ENCODE measurements around the gene GPR143. TPM values are rescaled to one million over a fixed set of nuclear protein-coding genes. Genes with fewer than 3 reads are reported as not detected.
A peak's percentile ranks its signal among the peaks of the same experiment; 100 is the strongest.

Gene GPR143
- polyA plus RNA-seq, 2 of the 4 experiments (the other 2 are of a cell fraction), result not detected

DNA sequence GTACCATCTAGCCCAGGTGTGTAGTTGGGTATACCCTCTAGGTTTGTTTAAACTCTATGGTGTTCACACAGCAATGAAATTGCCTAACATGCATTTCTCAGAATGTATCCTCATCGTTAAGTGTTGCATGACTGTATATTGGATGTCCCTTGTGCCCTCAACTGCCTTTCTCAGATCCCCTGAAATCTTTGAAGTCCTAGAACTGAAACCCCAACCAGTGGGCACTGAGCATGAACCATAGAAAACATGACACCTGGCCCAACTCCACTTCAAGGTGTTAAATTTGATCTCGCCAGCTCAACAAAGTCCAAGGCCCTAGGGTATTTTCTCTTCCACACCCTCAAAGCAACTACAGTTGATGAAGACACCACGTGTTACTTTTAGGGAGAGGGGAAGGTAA, 35.6 kb downstream of the GPR143 start:
- H3K4me1 ChIP-seq, result no peaks in the 10 kb centered on the region
- POLR2A ChIA-PET, result no interaction called here
- DNase-seq (ENCODE audit: low read depth in 1 of 2, low spot score in 1 of 2) (no peak), ATAC-seq (no peak), FAIRE-seq (no peak)
- CTCF ChIA-PET, result interaction anchor here (1.6 kb wide), 1 partner anchor 8 kb away, joined by 3 read pairs; no protein-coding TSS in a partner anchor
- WGBS (ENCODE audit: missing lambda C conversion rate), result 13% methylated on average over 1 of the region's 3 CpGs
- no peak for TF ChIP-seq HDAC2 (IDR thresholded peaks at IDR 0.05)
- TF ChIP-seq, protein P1, sequence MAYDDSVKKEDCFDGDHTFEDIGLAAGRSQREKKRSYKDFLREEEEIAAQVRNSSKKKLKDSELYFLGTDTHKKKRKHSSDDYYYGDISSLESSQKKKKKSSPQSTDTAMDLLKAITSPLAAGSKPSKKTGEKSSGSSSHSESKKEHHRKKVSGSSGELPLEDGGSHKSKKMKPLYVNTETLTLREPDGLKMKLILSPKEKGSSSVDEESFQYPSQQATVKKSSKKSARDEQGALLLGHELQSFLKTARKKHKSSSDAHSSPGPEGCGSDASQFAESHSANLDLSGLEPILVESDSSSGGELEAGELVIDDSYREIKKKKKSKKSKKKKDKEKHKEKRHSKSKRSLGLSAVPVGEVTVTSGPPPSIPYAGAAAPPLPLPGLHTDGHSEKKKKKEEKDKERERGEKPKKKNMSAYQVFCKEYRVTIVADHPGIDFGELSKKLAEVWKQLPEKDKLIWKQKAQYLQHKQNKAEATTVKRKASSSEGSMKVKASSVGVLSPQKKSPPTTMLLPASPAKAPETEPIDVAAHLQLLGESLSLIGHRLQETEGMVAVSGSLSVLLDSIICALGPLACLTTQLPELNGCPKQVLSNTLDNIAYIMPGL (CRISPR knock-in tag; IDR thresholded peaks at IDR 0.05; ENCODE audit: borderline replicate concordance), result no peak
- TF ChIP-seq NFE2L2 (conservative IDR thresholded peaks at IDR 0.05; ENCODE audit: low read length), result no peak
- TF ChIP-seq KDM5A (IDR thresholded peaks at IDR 0.05), result no peak
- no peak for TF ChIP-seq ZFP36 (IDR thresholded peaks at IDR 0.05; ENCODE audit: borderline replicate concordance, partially characterized antibody)
- H3K9me3 ChIP-seq, result peaks cover 18% of the 10 kb centered on the region
- H3K4me3 ChIP-seq, result no peak overlapping the region
- H3K27ac ChIP-seq, result no peak overlapping the region
- no peak overlapping the region for H3K4me2 ChIP-seq

DNA sequence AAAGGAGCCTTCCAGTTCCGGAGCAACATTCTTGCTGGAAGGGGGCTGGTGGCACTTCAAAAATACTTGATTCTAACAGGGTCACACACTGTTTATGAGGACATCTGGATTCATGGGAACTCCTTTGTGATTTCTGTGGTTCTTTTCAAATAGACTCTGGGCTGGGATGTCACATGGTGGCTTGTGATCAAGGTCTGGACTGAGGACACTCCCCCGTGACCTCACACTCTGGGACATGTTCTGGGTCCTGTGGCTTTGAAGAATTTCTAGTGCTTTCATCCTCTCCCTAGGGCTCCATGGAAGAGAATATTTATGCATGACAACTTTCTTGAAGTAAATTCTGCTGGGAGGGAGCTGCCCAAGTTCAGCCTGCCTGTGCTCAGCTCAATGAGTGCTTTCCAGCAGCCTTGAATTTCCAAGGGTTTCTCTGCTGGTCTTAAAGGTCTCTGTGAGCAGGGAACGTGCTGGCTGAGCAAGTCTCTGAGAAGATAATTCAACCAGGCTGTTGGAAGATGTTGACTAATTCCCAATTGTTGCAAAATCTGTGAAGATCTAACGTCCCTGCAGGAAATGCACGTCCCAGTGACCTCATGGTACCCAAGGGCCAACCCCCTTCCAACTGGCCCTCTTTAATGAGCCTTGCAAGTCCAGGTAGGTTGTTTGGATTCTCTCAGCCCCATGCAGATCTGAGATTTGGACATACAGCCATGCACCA, 36.3 kb downstream of the GPR143 start:
- no peak for DNase-seq (ENCODE audit: low read depth in 1 of 2, low spot score in 1 of 2)
- WGBS (ENCODE audit: missing lambda C conversion rate), result 9% methylated on average over 5 of the region's 5 CpGs
- POLR2A ChIA-PET, result no interaction called here
- CTCF ChIA-PET, result interaction anchor here (1.6 kb wide), 1 partner anchor 9 kb away, joined by 3 read pairs; no protein-coding TSS in a partner anchor
- Histone ChIP-seq H3K27ac (no peak overlapping the region), H3K9me3 (peaks cover 18% of the 10 kb centered on the region), H3K4me1 (no peaks in the 10 kb centered on the region), H3K4me3 (no peak overlapping the region), H3K4me2 (no peak overlapping the region)
- no peak for FAIRE-seq
- TF ChIP-seq MYC (IDR thresholded peaks at IDR 0.05; ENCODE audit: borderline replicate concordance, low read length) (no peak), CEBPB (IDR thresholded peaks at IDR 0.05) (no peak), NPAS2 (CRISPR knock-in tag; IDR thresholded peaks at IDR 0.05; ENCODE audit: borderline replicate concordance) (no peak), GATA3 (IDR thresholded peaks at IDR 0.05; ENCODE audit: borderline replicate concordance) (no peak), NR3C1 (IDR thresholded peaks at IDR 0.05) (no peak), POLR2A (IDR thresholded peaks at IDR 0.05; ENCODE audit: low read length) (no peak), HOXB5 (CRISPR knock-in tag; IDR thresholded peaks at IDR 0.05) (no peak), CBX8 (IDR thresholded peaks at IDR 0.05) (no peak), RFX5 (IDR thresholded peaks at IDR 0.05) (no peak), CBX2 (IDR thresholded peaks at IDR 0.05; ENCODE audit: borderline replicate concordance, low read depth) (no peak), PHF8 (IDR thresholded peaks at IDR 0.05; ENCODE audit: borderline replicate concordance, low read depth) (no peak), SREBF2 (IDR thresholded peaks at IDR 0.05) (no peak), EHMT2 (IDR thresholded peaks at IDR 0.05; ENCODE audit: low read depth) (no peak), HOXA7 (CRISPR knock-in tag; IDR thresholded peaks at IDR 0.05) (no peak), ZSCAN20 (CRISPR knock-in tag; IDR thresholded peaks at IDR 0.05) (no peak)
- TF ChIP-seq, protein P2, sequence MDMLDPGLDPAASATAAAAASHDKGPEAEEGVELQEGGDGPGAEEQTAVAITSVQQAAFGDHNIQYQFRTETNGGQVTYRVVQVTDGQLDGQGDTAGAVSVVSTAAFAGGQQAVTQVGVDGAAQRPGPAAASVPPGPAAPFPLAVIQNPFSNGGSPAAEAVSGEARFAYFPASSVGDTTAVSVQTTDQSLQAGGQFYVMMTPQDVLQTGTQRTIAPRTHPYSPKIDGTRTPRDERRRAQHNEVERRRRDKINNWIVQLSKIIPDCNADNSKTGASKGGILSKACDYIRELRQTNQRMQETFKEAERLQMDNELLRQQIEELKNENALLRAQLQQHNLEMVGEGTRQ (IDR thresholded peaks at IDR 0.05), result no peak
- TF ChIP-seq, protein P3, sequence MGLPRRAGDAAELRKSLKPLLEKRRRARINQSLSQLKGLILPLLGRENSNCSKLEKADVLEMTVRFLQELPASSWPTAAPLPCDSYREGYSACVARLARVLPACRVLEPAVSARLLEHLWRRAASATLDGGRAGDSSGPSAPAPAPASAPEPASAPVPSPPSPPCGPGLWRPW (IDR thresholded peaks at IDR 0.05), result no peak
- TF ChIP-seq, protein P1 (CRISPR knock-in tag; IDR thresholded peaks at IDR 0.05; ENCODE audit: borderline replicate concordance), result no peak
- 0 out of 6 replicates have a peak, but pooled peaks of 1 of the 2 experiments have one; percentile 25 for ATAC-seq
